ENCODE data around the gene CNTLN. TPM values are rescaled to one million over a fixed set of nuclear protein-coding genes. Genes with fewer than 3 reads are reported as not detected.

The CNTLN gene
- total and polyA plus RNA-seq, 2 experiments from 2014 or later: 3.6 to 9.2 TPM

DNA sequence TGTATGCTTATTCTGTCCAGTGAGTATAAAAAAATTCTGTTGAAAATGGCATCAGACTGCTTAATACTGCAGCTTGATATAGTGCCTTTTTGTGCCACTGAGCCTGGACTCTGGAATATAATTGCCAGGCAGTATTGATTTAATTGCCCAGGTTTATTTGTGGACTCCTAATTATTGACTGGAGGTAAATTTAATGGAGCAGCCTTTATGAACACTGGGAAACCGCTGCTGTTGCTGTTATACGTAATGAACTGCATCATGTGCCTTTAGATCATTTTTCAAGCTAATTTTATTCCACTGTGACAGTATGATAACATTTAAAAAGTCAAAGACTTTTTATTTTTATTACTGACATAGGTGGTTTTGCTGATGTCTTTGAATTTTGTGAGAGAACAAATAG is 353.8 kb downstream of the CNTLN start:
- Histone ChIP-seq H3K27ac (no peak overlapping the region), H3K9me2 (replicated peaks; ENCODE audit: insufficient read depth) (no peaks in the 10 kb centered on the region), H3K79me2 (no peaks in the 10 kb centered on the region), H3K4me3 (no peak overlapping the region), H3K27me3 (no peaks in the 10 kb centered on the region), H3K36me3 (replicated peaks; ENCODE audit: insufficient read depth, low read depth) (no peaks in the 10 kb centered on the region), H2AFZ (no peak overlapping the region), H4K20me1 (ENCODE audit: insufficient read depth, poor library complexity, severe bottlenecking) (no peaks in the 10 kb centered on the region), H3K9me3 (ENCODE audit: low read depth) (no peaks in the 10 kb centered on the region), H3K4me2 (no peak overlapping the region), H3K4me1 (ENCODE audit: insufficient read depth) (no peaks in the 10 kb centered on the region)
- no peak for DNase-seq (ENCODE audit: low spot score)
- TF ChIP-seq, protein P1, sequence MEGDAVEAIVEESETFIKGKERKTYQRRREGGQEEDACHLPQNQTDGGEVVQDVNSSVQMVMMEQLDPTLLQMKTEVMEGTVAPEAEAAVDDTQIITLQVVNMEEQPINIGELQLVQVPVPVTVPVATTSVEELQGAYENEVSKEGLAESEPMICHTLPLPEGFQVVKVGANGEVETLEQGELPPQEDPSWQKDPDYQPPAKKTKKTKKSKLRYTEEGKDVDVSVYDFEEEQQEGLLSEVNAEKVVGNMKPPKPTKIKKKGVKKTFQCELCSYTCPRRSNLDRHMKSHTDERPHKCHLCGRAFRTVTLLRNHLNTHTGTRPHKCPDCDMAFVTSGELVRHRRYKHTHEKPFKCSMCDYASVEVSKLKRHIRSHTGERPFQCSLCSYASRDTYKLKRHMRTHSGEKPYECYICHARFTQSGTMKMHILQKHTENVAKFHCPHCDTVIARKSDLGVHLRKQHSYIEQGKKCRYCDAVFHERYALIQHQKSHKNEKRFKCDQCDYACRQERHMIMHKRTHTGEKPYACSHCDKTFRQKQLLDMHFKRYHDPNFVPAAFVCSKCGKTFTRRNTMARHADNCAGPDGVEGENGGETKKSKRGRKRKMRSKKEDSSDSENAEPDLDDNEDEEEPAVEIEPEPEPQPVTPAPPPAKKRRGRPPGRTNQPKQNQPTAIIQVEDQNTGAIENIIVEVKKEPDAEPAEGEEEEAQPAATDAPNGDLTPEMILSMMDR (IDR thresholded peaks at IDR 0.05; ENCODE audit: poor library complexity): no peak
- 87% methylated on average over 2 of the region's 2 CpGs for WGBS (ENCODE audit: low lambda C conversion rate, missing lambda C conversion rate)

DNA sequence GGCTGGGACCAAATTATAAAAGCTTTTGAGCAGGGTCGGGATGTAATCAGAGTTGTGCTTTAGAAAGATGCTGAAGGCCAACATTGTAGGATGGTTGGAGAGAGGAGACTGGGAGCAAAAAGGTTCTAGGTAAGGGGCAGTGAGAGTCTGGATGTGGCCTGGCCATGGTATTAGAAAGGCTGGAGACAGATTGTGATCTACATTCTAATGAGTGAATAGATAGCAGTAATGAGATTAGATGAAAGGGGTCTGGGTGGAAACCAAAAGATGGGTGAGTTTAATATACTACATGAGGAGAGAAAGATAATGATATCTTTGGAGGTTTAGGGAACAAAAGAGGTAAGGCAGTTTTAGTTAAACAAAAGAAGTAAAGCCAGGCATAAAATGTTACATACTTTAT is 355.3 kb downstream of the CNTLN start:
- DNase-seq (ENCODE audit: low spot score): no peak

DNA sequence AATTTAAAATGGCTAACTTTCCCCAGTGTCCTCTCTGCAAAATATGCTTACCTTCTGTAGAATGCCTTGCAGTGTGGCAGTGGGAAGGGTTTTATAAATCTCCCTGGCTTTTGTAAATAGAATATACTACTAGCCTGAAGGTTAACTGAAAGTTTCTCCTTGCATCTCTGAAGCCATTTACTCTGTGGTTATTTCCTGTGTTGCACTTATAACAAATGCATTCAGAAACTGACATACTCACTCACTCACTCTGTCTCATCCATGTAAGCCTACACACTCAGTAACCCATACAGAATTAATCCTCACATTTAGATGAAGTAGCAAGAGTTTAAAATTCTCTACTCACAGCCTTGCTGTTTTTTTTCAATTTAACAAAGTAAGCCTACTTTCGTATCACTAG is 356.9 kb downstream of the CNTLN start:
- no peaks in the 10 kb centered on the region for H3K79me2 ChIP-seq
- no peaks in the 10 kb centered on the region for H3K9me2 ChIP-seq (replicated peaks; ENCODE audit: insufficient read depth)
- WGBS (ENCODE audit: low lambda C conversion rate, missing lambda C conversion rate): 94% methylated on average over 1 of the region's 1 CpG
- no peaks in the 10 kb centered on the region for H3K27me3 ChIP-seq
- no peaks in the 10 kb centered on the region for H4K20me1 ChIP-seq (ENCODE audit: insufficient read depth, poor library complexity, severe bottlenecking)
- H3K4me1 ChIP-seq (ENCODE audit: insufficient read depth): no peaks in the 10 kb centered on the region
- no peaks in the 10 kb centered on the region for H3K9me3 ChIP-seq (ENCODE audit: low read depth)
- H3K4me2 ChIP-seq: no peak overlapping the region
- H3K4me3 ChIP-seq: no peak overlapping the region
- no peak for DNase-seq (ENCODE audit: low spot score)
- H3K36me3 ChIP-seq (replicated peaks; ENCODE audit: insufficient read depth, low read depth): no peaks in the 10 kb centered on the region
- no peak overlapping the region for H2AFZ ChIP-seq
- TF ChIP-seq EZH2 (IDR thresholded peaks at IDR 0.05; ENCODE audit: borderline replicate concordance) (no peak), EZH2phosphoT487 (IDR thresholded peaks at IDR 0.05; ENCODE audit: low read depth, severe bottlenecking, unreplicated experiment) (no peak)
- TF ChIP-seq, protein P1 (IDR thresholded peaks at IDR 0.05; ENCODE audit: poor library complexity): no peak
- H3K27ac ChIP-seq: no peak overlapping the region

More for the DNA sequence above, 355.3 kb downstream of the CNTLN start:
- TF ChIP-seq EZH2phosphoT487 (IDR thresholded peaks at IDR 0.05; ENCODE audit: low read depth, severe bottlenecking, unreplicated experiment) (no peak), EZH2 (IDR thresholded peaks at IDR 0.05; ENCODE audit: borderline replicate concordance) (no peak)
- TF ChIP-seq, protein P1 (IDR thresholded peaks at IDR 0.05; ENCODE audit: poor library complexity): no peak
- H3K27ac ChIP-seq: no peak overlapping the region
- H3K4me2 ChIP-seq: no peak overlapping the region
- no peaks in the 10 kb centered on the region for H3K27me3 ChIP-seq
- 76% methylated on average over 1 of the region's 1 CpG for WGBS (ENCODE audit: low lambda C conversion rate, missing lambda C conversion rate)
- no peaks in the 10 kb centered on the region for H3K36me3 ChIP-seq (replicated peaks; ENCODE audit: insufficient read depth, low read depth)
- H2AFZ ChIP-seq: no peak overlapping the region
- no peaks in the 10 kb centered on the region for H3K9me3 ChIP-seq (ENCODE audit: low read depth)
- H3K4me1 ChIP-seq (ENCODE audit: insufficient read depth): no peaks in the 10 kb centered on the region
- no peaks in the 10 kb centered on the region for H3K9me2 ChIP-seq (replicated peaks; ENCODE audit: insufficient read depth)
- H3K4me3 ChIP-seq: no peak overlapping the region
- no peaks in the 10 kb centered on the region for H4K20me1 ChIP-seq (ENCODE audit: insufficient read depth, poor library complexity, severe bottlenecking)
- H3K79me2 ChIP-seq: no peaks in the 10 kb centered on the region

GRCh38 chr9:17503196-17503595 is 368.4 kb downstream of the CNTLN start:
- no peak overlapping the region for H3K27ac ChIP-seq
- H3K36me3 ChIP-seq (replicated peaks; ENCODE audit: insufficient read depth, low read depth): no peaks in the 10 kb centered on the region
- no peak overlapping the region for H3K4me3 ChIP-seq
- H3K9me2 ChIP-seq (replicated peaks; ENCODE audit: insufficient read depth): no peaks in the 10 kb centered on the region
- no peak overlapping the region for H2AFZ ChIP-seq
- WGBS (ENCODE audit: low lambda C conversion rate, missing lambda C conversion rate): 96% methylated on average over 3 of the region's 3 CpGs
- H3K4me2 ChIP-seq: no peak overlapping the region
- no peaks in the 10 kb centered on the region for H4K20me1 ChIP-seq (ENCODE audit: insufficient read depth, poor library complexity, severe bottlenecking)
- no peaks in the 10 kb centered on the region for H3K9me3 ChIP-seq (ENCODE audit: low read depth)
- no peak for DNase-seq (ENCODE audit: low spot score)
- no peaks in the 10 kb centered on the region for H3K4me1 ChIP-seq (ENCODE audit: insufficient read depth)
- no peak for TF ChIP-seq EZH2 (IDR thresholded peaks at IDR 0.05; ENCODE audit: borderline replicate concordance)
- no peak for TF ChIP-seq EZH2phosphoT487 (IDR thresholded peaks at IDR 0.05; ENCODE audit: low read depth, severe bottlenecking, unreplicated experiment)
- TF ChIP-seq, protein P1 (IDR thresholded peaks at IDR 0.05; ENCODE audit: poor library complexity): no peak
- no peaks in the 10 kb centered on the region for H3K79me2 ChIP-seq
- H3K27me3 ChIP-seq: no peaks in the 10 kb centered on the region

Measured in hepatocyte (in vitro differentiated cells).